GM03348 (cell line): ENCODE measurements around the gene LMAN1L.
"Not testable (repeated sequence)": the region's sequence is repeated elsewhere in the genome, so short reads cannot be mapped to it uniquely, and the experiment has no call there.

ENCODE experiments used
- DNase-seq: peaks from one replicate; pipeline ENCODE4 v3.0.0; 2012; ENCODE audit warnings: low spot score

LMAN1L gene

GRCh38 chr15:74782259-74783071, 30.2 kb upstream of the LMAN1L start:
- peak; percentile 79 for DNase-seq

- DNase-seq = peak; percentile 52
Measured at GRCh38 chr15:74783072-74783807, 29.4 kb upstream of the LMAN1L start.

- DNase-seq = no peak
Measured at GRCh38 chr15:74783808-74784175, 28.8 kb upstream of the LMAN1L start.

- DNase-seq = no peak
Measured at GRCh38 chr15:74784426-74785193, 28.0 kb upstream of the LMAN1L start.

- DNase-seq = no peak
Measured at GRCh38 chr15:74785194-74786032, 27.2 kb upstream of the LMAN1L start.

- DNase-seq = not testable (repeated sequence)
Measured at GRCh38 chr15:74786081-74786480, 26.6 kb upstream of the LMAN1L start.

GRCh38 chr15:74786551-74787165, 26.0 kb upstream of the LMAN1L start:
- no peak for DNase-seq

- peak; percentile 84 for DNase-seq
Measured at GRCh38 chr15:74787251-74788041, 25.2 kb upstream of the LMAN1L start.

GRCh38 chr15:74788042-74788682, 24.5 kb upstream of the LMAN1L start:
- no peak for DNase-seq

- DNase-seq = no peak
Measured at GRCh38 chr15:74788683-74789151, 23.9 kb upstream of the LMAN1L start.

- DNase-seq = no peak
Measured at GRCh38 chr15:74789171-74789631, 23.4 kb upstream of the LMAN1L start.

- no peak for DNase-seq
Measured at GRCh38 chr15:74789741-74790079, 22.9 kb upstream of the LMAN1L start.

GRCh38 chr15:74790080-74790916, 22.3 kb upstream of the LMAN1L start:
- DNase-seq = peak; percentile 60

GRCh38 chr15:74791007-74791406, 21.6 kb upstream of the LMAN1L start:
- DNase-seq = no peak

GRCh38 chr15:74791667-74792066, 21.0 kb upstream of the LMAN1L start:
- no peak for DNase-seq

- DNase-seq = no peak
Measured at GRCh38 chr15:74792227-74793016, 20.2 kb upstream of the LMAN1L start.

- no peak for DNase-seq
Measured at GRCh38 chr15:74793135-74794028, 19.3 kb upstream of the LMAN1L start.
